ENCODE results near the gene PACSIN2.

Gene PACSIN2

GRCh38 chr22:42931421-42932196, 83.3 kb downstream of the PACSIN2 start:
- Histone ChIP-seq H3K4me3 (replicated peaks; ENCODE audit: insufficient read depth, low read length) (no peak overlapping the region), H3K27ac (replicated peaks) (peak overlapping the region; percentile 67), H3K27me3 (ENCODE audit: insufficient read depth, poor library complexity, severe bottlenecking) (no peaks in the 10 kb centered on the region)
- peak in 1 of 2 experiments; percentile 52 for DNase-seq (ENCODE audit: low read depth in 1 of 2, low spot score in 1 of 2)
- TF ChIP-seq CTCF (IDR thresholded peaks at IDR 0.05; ENCODE audit: insufficient read depth, low read length) (no peak), SPI1 (IDR thresholded peaks at IDR 0.05; ENCODE audit: borderline replicate concordance, low read depth) (peak; percentile 98), POLR2AphosphoS5 (IDR thresholded peaks at IDR 0.05; ENCODE audit: low read depth) (0 out of 2 replicates have a peak, but pooled peaks have one; percentile 23), GABPA (IDR thresholded peaks at IDR 0.05; ENCODE audit: low read depth) (no peak)

- no peak overlapping the region for H3K4me3 ChIP-seq (replicated peaks; ENCODE audit: insufficient read depth, low read length)
- DNase-seq (ENCODE audit: low read depth in 1 of 2, low spot score in 1 of 2) = no peak
- peak overlapping the region; percentile 67 for H3K27ac ChIP-seq (replicated peaks)
- TF ChIP-seq GABPA (IDR thresholded peaks at IDR 0.05; ENCODE audit: low read depth) (no peak), POLR2AphosphoS5 (IDR thresholded peaks at IDR 0.05; ENCODE audit: low read depth) (0 out of 2 replicates have a peak, but pooled peaks have one; percentile 13), SPI1 (IDR thresholded peaks at IDR 0.05; ENCODE audit: borderline replicate concordance, low read depth) (no peak)
- H3K27me3 ChIP-seq (ENCODE audit: insufficient read depth, poor library complexity, severe bottlenecking) = no peaks in the 10 kb centered on the region
These were observed 84.0 kb downstream of the PACSIN2 start for GRCh38 chr22:42930810-42931420.

DNA sequence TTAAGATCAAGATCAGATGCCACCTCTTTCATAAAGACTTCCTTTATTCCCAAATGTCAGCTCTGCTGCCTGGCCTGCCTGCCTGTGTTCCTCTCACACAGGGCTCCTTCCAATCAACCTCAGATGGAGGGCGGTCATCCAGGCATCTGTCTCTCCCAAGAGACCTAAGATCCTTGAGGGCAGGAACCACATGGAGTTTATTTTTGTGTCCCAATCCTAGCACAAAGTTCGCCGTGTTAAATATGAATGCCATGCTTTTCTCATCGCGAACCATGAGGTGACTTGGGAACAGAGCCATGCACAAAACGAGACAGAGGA, 85.2 kb downstream of the PACSIN2 start:
- no peak for DNase-seq (ENCODE audit: low read depth in 1 of 2, low spot score in 1 of 2)
- H3K27ac ChIP-seq (replicated peaks) = no peak overlapping the region
- TF ChIP-seq GABPA (IDR thresholded peaks at IDR 0.05; ENCODE audit: low read depth) = no peak
- TF ChIP-seq CTCF (IDR thresholded peaks at IDR 0.05; ENCODE audit: insufficient read depth, low read length) = no peak
- TF ChIP-seq REST (IDR thresholded peaks at IDR 0.05; ENCODE audit: insufficient replicate concordance, low read depth) = no peak
- TF ChIP-seq POLR2AphosphoS5 (IDR thresholded peaks at IDR 0.05; ENCODE audit: low read depth) = no peak
- TF ChIP-seq SPI1 (IDR thresholded peaks at IDR 0.05; ENCODE audit: borderline replicate concordance, low read depth) = no peak
- no peaks in the 10 kb centered on the region for H3K27me3 ChIP-seq (ENCODE audit: insufficient read depth, poor library complexity, severe bottlenecking)
- H3K4me3 ChIP-seq (replicated peaks; ENCODE audit: insufficient read depth, low read length) = no peak overlapping the region

DNA sequence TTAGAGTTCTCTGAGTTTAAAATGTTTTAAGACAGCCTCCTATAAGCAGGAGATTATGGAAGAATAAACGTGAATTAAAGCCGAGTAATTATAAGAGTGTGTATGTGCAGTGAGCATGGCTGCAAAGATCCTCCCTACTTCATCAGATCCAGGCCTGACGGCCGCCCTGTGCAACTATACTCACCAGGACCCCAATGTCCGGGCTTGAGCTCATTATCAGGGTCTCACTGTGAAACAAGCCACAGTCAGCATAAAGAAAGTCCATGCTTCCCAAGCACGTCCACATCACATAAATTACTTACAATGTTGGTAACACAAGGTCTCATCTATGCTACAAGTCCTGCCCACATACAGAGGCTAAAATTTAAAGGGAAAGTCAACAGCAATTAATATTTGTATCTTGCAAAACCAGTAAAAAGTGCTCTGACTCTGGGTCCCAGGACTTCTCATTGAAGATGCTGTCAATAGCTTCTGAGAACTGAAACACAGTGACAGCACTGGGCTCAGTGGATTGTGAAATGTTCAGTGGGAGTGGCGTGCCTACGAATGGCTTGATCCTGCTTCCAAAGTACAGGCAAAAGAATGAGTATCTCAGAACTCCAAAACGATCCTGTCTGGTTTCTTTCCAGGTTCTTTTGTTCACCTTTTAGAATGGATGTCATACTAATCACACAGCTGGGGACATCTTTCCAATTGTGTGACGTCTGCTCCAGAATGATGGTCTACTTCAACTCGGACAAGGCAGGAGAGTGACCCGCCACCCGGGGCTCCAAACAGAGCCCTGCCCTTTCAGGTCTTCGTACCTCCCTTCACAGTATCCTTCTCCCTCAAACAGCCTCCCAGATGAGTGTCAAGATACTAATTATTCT, 85.7 kb downstream of the PACSIN2 start:
- DNase-seq (ENCODE audit: low read depth in 1 of 2, low spot score in 1 of 2) = peak in 1 of 2 experiments; percentile 41
- no peaks in the 10 kb centered on the region for H3K27me3 ChIP-seq (ENCODE audit: insufficient read depth, poor library complexity, severe bottlenecking)
- no peak overlapping the region for H3K27ac ChIP-seq (replicated peaks)
- no peak overlapping the region for H3K4me3 ChIP-seq (replicated peaks; ENCODE audit: insufficient read depth, low read length)
- TF ChIP-seq POLR2AphosphoS5 (IDR thresholded peaks at IDR 0.05; ENCODE audit: low read depth) (no peak), GABPA (IDR thresholded peaks at IDR 0.05; ENCODE audit: low read depth) (no peak), SPI1 (IDR thresholded peaks at IDR 0.05; ENCODE audit: borderline replicate concordance, low read depth) (no peak), REST (IDR thresholded peaks at IDR 0.05; ENCODE audit: insufficient replicate concordance, low read depth) (no peak), CTCF (IDR thresholded peaks at IDR 0.05; ENCODE audit: insufficient read depth, low read length) (no peak)
